Right ventricle myocardium superior (tissue), 1 donor: ENCODE data around the gene ZNRD2. TPM values are rescaled to one million over a fixed set of nuclear protein-coding genes. Genes with fewer than 3 reads are reported as not detected.

Experiments used
- ATAC-seq: fragments of 200-7000 bp; cut with Tn5 transposase; one replicate; pipeline ENCODE4 v1.9.1; 2020; ENCODE audit warnings: mild to moderate bottlenecking; ENCODE audit not compliant: poor library complexity
- DNase-seq: peaks from one replicate; pipeline ENCODE4 v3.0.0-alpha.2; 2020
- intact Hi-C: fragments of 100-400 bp; cut with DNase I; formaldehyde crosslinking; loops from one replicate; pipeline ENCODE4 v1.11.2; 2022
- total RNA-seq: library from RNA; stranded (reverse); fragmentation: NEBNext Ultra II Directional; extraction: Animal tissue kit (Norgen Biotek cat#: 25700); gene quantifications from one replicate; pipeline ENCODE4 v1.2.1, GENCODE V29; 2021
- donor health status: DM: no; HTN: yes; CAD: no; lungs with severe emphysema.

Gene ZNRD2
- total RNA-seq, 1 donor from 2014 or later: 23.2 TPM

- no peak for ATAC-seq
- intact Hi-C loops: no loop called here
- no peak for DNase-seq
These were observed 17.8 kb upstream of the ZNRD2 start for GRCh38 chr11:65552388-65552951.

GRCh38 chr11:65553301-65554001, 16.8 kb upstream of the ZNRD2 start:
- ATAC-seq (no peak), DNase-seq (no peak)
- intact Hi-C loops: no loop called here

DNA sequence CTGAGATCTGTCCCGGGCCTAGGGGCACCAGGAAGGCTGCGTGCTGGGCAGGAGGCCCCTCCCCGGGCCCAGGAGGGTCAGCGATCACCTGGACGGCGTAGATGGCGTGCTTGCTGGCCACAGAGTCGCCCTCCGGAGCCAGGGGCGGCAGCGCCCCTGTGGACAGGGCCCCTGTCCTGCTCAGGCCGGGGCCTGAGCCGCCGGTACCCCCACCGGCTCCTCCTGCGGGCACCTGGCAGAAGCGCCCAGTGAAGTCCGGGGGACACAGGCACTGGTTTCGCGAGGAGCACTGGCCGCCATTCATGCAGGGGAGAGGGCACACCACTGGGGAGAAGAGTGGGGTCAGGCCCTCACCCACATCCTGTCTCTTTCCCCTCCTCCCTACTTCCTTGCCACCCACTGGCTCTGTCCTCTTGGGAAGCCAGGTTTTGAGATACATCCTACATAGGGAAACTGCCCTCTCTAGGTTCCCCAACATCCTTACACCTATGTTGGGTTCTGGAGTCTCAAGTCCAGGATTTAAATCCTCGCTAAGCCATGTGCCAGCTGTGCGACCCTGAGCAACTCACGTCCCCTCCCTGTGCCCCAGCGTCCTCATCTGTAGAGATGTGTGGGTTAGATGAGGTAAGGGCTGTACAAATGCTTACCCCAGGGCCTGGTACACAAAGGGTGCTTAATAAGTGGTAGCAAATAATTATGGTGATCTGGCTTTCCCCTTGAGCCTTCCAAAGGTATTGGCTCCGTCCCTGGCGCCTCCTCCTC, 16.0 kb upstream of the ZNRD2 start:
- ATAC-seq: no peak
- intact Hi-C loops: no loop called here
- DNase-seq: no peak

GRCh38 chr11:65554842-65555430, 15.3 kb upstream of the ZNRD2 start:
- intact Hi-C loops: no loop called here
- DNase-seq: no peak
- no peak for ATAC-seq

GRCh38 chr11:65555693-65556231, 14.5 kb upstream of the ZNRD2 start:
- peak; percentile 73 for DNase-seq
- intact Hi-C loops: no loop called here
- no peak for ATAC-seq

GRCh38 chr11:65556470-65557279, 13.6 kb upstream of the ZNRD2 start:
- no peak for DNase-seq
- ATAC-seq: no peak
- intact Hi-C loops: no loop called here

DNA sequence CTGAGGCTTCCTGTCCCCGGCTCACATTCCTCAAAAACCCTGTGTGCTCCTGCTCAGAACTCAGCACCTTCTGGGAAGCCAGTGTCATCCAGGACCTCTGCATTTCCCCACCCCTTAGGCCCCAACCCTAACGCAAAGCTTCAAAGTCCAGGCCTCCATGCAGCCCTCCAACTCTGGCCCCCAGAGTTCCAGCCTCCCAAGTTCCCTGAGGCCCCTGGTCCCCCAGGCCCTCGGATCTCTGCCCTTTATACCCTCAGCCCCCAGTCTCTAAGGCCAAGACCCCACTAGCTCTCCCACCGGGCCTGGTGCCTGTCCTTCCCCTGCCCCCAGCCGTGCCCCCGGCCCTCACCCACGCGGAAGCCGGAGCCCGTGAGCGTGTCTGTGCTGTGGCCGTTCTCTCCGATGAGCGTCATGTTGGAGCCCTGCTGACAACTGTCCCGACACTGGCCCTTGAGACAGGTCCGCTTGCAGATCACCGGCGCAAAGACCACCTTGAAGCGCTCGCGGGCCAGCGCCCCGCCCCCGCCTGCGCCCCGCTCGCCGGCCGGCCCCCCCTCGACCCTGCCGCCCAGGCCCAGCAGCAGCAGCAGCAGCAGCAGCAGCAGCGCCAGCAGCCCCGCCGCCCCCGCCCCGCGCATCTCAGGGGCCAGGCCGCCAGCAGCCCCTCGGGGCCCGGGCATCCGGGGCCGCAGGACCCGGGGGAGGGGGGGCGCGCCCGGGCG, 12.8 kb upstream of the ZNRD2 start:
- DNase-seq (no peak), ATAC-seq (no peak)
- intact Hi-C loops: no loop called here

DNA sequence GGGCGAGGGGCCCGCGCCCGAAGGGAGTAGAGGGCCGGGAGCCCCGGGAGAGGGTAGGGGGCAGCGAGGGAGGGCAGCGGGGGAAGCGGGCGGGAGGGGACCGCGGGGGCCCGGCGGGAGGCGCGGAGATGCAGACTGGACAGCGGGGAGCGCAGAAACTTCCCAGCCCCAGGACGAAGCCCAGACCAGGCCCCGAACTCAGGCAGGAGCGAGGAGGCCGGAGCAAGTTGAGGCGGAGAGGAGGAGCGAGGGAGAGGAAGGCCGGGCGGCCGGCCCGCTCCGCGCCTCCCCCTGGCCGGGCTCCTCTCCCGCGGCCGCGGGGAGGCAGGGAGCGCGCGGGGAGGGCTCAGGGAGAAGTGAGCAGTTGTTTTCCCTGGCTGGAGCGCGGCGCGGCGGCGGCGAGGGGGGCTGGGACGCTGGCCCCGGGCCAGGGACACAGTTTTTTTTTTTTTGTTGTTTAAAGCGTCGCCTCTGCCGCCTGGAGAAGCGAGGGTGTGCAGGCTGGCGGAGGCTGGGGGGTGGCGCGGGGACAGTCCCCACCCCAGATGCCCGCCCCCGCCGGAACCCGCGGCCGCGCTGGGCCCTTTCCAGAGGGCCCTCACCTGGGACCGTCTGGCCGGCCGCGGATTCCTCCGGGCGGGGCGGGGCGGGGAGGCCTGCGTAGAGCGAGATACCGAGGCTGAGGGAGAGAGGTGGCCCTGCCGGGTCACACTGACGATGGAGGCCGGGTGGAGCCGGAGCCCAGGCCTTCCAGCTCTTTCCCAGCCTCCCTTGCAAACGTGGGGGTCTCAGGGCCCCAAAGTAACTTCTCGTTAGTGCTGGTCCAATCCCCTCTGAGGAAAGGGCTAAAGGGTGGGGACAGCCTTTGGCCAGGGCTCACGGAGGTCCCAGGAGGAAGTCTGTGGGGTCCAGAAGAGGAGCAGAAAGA, 12.0 kb upstream of the ZNRD2 start, which contains the start of gene LTBP3:
LTBP3 (minus strand) TSS at position 358 of the 928 bp plus-strand sequence. CDS start 400 bp downstream, outside the sequence.
- intact Hi-C loops: no loop called here
- ATAC-seq (peak; percentile 90), DNase-seq (peak; percentile 91)

DNA sequence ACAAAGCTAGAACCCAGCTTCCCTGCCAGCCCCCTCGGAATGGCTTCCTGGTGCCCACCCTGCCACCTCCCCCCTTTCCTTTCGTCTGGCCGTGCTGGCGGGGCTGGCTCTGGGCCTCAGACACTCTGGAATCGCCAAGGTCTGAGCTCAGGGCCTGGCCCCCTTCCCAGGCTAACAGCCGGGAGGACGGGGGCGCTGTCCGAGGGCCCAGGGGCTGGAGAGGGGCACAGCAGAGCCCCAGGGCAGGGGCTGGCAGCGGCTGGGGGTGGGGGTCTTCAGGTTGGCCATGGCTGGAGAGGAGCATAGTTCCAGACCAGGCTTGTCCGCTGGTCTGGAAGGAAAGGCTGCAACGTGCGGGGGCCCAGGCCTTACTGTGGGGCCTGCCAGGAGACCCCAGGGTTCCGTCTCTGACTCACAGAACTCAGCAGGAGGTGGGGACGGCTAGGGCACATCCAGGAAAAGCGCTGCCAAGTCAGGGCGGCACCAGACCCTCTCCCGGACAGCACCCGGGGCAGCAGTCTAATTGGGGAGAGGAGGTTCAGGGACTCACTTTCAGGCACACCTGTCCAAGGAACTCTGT, 11.3 kb upstream of the ZNRD2 start:
- peak; percentile 76 for ATAC-seq
- peak; percentile 88 for DNase-seq
- intact Hi-C loops: no loop called here

- ATAC-seq (no peak), DNase-seq (no peak)
- intact Hi-C loops: no loop called here
These were observed 10.7 kb upstream of the ZNRD2 start for GRCh38 chr11:65559535-65559934.

DNA sequence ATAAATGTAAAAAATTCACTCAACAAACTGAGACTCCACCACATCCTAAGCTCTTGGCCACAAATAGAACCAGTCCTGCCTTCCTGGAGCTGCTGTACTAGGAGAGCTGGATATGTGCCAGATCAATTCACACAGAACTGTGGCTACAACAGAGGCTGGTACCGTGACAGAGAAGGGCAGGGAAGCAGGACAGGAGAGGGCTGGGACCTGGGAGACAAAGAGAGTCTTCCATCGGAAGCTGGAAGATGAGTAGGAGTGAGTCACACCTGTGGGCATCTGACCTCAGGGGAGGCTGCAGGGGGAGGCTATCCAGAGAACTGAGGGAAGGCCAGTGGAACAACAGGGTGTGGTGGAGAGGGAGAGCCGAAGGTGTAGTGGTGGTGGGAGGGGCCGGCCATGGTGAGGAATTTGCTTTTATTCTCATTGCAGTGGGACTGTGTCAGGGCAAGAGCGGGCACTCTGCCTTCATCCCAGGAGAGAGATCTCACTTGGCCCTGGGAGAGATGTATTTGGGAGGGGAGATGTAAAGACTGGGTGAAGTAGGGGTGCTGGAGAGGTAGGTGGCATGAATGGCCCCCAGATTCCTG, 10.2 kb upstream of the ZNRD2 start:
- intact Hi-C loops: no loop called here
- peak; percentile 40 for ATAC-seq
- DNase-seq: no peak

GRCh38 chr11:65560555-65561418, 9.5 kb upstream of the ZNRD2 start:
- intact Hi-C loops: no loop called here
- DNase-seq: peak; percentile 76
- no peak for ATAC-seq

DNA sequence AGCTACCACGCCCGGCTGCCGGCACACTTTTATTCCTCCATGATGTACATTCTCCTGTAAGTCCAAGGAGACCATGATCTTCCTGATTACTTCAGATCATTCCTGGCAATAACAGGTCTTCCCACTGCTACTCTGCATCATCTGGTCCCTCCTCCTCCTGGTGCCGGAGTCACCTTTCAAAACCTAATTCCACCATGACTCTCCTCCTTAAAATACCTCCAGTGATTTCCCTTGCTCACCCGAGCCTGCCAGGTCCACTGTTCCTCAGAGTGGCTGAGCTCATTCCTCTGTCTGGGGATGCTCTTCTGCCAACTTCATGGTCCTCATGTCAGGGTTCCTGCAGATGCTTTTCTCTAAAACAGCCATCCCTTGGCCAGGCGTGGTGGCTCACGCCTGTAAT, 8.3 kb upstream of the ZNRD2 start:
- intact Hi-C loops: no loop called here
- ATAC-seq: no peak
- DNase-seq: no peak

DNA sequence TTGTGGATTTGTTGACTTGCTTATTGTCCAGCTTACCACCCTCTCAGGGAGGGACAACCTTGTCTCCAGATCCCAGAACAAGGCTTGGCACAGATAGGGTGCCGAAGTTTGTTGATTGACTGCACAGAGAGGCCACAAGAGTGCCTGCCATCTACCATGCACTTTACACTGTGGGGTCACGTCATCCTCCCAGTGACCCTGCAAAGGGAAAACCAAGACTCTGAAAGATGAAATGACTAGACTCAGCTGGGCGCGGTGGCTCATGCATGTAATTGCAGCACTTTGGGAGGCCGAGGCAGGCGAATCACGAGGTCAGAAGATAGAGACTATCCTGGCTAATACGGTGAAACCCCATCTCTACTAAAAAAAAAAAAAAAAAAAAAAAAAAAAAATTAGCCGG, 7.5 kb upstream of the ZNRD2 start:
- intact Hi-C loops: no loop called here
- DNase-seq (no peak), ATAC-seq (no peak)

- DNase-seq: no peak
- intact Hi-C loops: no loop called here
- no peak for ATAC-seq
These were observed 6.7 kb upstream of the ZNRD2 start for GRCh38 chr11:65563601-65564000.
